GM12874 (cell line): ENCODE data around the gene TARBP1.

Experiments used
- TF ChIP-seq, protein P1 (sequence below): IDR thresholded peaks from 2 replicates; pipeline ENCODE4 v1.5.1; 2011; ENCODE audit warnings: low read depth, mild to moderate bottlenecking, control low read depth, low read length, moderate library complexity; ENCODE audit not compliant: insufficient read depth

The TARBP1 gene

GRCh38 chr1:234458352-234459017, 20.5 kb downstream of the TARBP1 start:
- TF ChIP-seq, protein P1, sequence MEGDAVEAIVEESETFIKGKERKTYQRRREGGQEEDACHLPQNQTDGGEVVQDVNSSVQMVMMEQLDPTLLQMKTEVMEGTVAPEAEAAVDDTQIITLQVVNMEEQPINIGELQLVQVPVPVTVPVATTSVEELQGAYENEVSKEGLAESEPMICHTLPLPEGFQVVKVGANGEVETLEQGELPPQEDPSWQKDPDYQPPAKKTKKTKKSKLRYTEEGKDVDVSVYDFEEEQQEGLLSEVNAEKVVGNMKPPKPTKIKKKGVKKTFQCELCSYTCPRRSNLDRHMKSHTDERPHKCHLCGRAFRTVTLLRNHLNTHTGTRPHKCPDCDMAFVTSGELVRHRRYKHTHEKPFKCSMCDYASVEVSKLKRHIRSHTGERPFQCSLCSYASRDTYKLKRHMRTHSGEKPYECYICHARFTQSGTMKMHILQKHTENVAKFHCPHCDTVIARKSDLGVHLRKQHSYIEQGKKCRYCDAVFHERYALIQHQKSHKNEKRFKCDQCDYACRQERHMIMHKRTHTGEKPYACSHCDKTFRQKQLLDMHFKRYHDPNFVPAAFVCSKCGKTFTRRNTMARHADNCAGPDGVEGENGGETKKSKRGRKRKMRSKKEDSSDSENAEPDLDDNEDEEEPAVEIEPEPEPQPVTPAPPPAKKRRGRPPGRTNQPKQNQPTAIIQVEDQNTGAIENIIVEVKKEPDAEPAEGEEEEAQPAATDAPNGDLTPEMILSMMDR: no peak

- TF ChIP-seq, protein P1: no peak
These were observed 24.1 kb downstream of the TARBP1 start for GRCh38 chr1:234454926-234455325.

DNA sequence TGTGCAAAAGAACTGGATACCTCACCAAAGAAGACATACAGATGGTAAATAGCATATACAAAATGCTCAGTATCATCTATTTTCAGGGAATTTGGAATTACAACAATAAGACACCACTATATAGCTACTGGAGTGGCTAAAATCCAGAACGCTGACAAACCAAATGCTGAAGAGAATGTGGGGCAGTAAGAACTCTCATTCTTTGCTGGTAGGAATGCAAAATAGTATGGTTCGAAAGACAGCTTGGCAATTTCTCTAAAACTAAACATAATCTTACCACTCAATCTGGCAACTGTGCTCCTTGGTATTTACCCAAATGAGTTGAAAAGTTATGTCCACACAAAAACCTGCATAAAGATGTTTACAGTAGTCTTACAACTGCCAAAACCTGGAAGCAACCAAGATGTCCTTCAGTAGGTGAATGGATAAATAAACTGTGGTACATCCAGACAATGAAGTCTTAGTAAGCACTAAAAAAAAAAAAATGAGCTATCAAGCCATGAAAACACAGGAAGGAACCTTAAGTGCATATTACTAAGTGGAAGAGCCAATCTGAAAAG, 26.5 kb downstream of the TARBP1 start:
- TF ChIP-seq, protein P1: no peak

GRCh38 chr1:234440348-234440747, 38.6 kb downstream of the TARBP1 start:
- TF ChIP-seq, protein P1: no peak

DNA sequence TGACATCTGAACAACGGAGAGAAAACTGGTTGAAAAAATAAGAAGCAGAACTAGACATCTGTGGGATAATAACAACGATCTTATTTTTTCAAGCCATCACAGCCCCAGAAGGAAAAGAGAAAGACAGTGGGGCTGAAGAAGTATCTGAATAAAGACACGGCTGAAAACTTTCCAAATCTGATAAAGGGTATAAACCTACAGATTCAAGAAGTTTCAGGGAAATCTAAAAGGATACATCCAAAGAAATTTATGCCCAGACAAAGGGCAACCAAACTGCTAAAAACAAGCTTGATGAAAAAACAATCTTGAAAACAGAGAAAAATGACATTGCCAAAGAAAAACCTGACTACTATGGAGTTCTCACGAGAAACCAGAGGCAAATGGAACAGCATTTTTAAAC, 40.4 kb downstream of the TARBP1 start:
- TF ChIP-seq, protein P1: no peak

DNA sequence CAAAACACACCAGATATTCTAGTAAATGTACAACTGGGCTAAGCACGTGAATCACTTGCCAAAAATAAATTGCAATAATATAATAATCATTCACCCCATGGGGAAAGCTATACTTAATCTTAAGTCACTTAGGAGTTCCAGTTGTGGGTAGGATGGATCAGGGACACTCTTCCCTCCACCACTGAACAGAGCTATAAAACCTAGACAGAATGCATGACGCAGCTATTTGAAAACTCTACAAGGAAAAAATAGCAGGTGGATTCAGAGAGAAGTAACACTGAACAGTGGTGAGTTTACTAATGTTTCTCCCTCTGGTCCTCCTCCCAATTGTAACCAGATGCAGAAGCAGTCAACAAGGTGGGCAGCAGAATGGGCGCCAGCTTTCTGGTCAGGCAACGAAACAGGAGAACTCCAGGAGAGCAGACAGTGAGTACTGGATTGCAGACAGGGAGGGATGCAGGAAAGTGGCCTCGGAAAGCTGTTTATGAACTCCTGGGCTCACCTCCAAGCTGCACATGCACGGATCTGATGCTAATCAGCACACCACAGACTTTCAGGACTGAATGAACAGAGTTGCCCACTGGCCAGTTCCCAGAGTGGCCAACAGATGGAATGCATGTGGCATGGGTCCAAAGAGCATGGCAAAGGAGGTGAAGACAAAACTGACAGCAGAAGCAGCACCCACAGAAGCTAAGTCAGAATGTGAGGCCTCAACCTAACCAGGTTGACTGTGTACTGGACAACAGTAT, 41.4 kb downstream of the TARBP1 start:
- TF ChIP-seq, protein P1: no peak

GRCh38 chr1:234435620-234436019, 43.4 kb downstream of the TARBP1 start:
- TF ChIP-seq, protein P1: no peak
